Fibroblast of skin of abdomen (primary cell): Measurements from ENCODE around the gene RFC2. TPM values are rescaled to one million over a fixed set of nuclear protein-coding genes. Genes with fewer than 3 reads are reported as not detected.

ENCODE experiments used
- DNase-seq: peaks from one replicate; pipeline ENCODE4 v3.0.0-alpha.2; 2013
- polyA plus RNA-seq, 2 experiments: library from polyadenylated mRNA; unstranded; fragments of 120-200 nt; gene quantifications; one replicate each; pipeline ENCODE4 v1.2.1, GENCODE V29; 2013; ENCODE audit not compliant: insufficient read length in 2 of 2

The RFC2 gene
- polyA plus RNA-seq (2013, experiment 1 of 2; ENCODE audit: insufficient read length), result 28.4 TPM
- polyA plus RNA-seq (2013, experiment 2 of 2; ENCODE audit: insufficient read length), result 28.6 TPM

DNA sequence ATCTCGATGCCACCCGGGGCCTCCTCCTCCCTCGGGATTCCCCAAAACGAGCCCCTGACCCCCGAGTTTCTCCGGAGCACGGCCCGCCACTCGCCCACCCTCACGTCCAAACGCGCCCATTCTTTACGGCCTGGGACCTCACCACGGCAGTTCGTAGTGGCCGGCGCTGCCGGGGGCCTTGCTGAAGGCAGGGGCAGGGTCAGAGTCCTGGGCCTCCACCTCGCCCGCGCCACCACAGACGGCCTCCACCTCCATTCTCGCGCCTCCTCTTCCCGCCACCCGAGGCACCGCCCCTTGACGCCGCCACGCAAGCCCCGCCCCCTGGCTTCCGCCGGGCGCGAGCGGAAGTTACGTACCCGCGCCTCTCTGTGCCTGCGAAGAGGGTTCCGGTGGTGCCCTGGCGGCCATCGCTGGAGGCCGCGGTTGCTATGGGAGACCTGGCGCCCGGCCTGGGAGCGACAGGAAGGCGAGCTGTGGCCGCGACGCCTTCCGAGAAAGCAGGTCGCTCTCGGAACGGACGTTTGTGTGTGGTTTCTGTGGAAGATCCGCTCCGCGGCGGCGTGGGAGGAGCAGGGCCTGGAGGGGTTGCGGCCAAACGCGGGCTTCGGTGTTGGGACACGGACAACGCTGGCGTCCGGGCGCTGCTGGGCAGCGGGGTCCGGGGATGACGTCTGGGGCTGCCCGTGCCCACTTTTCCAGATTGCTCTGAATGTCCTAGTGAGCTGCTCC, at the start of gene RFC2:
Gene RFC2 (minus strand): TSS at position 271 of the 729 bp plus-strand sequence. CDS start 16 bp downstream, at position 255.
- DNase-seq, result peak; percentile 94

GRCh38 chr7:74302745-74303221, 48.6 kb upstream of the RFC2 start:
- no peak for DNase-seq

- no peak for DNase-seq
These were observed 46.7 kb upstream of the RFC2 start for GRCh38 chr7:74300926-74301325.

DNA sequence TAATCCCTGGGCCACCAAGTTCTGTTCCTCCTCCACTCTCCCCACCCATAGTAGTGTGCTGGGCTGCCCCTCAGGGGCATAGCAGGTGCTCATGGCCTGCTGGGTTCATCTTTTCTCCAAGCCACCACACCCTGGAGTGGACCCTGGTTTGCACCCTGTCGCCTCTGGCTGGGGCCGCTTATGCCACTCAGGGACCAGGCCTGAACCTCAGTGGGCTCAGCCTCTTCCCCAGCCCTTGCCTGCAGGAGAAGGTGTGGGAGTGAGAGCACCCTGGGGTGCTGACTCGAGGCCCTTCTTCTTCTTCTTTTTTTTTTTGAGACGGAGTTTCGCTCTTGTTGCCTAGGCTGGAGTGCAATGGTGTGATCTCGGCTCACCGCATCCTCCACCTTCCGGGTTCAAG, 45.2 kb upstream of the RFC2 start:
- no peak for DNase-seq

DNA sequence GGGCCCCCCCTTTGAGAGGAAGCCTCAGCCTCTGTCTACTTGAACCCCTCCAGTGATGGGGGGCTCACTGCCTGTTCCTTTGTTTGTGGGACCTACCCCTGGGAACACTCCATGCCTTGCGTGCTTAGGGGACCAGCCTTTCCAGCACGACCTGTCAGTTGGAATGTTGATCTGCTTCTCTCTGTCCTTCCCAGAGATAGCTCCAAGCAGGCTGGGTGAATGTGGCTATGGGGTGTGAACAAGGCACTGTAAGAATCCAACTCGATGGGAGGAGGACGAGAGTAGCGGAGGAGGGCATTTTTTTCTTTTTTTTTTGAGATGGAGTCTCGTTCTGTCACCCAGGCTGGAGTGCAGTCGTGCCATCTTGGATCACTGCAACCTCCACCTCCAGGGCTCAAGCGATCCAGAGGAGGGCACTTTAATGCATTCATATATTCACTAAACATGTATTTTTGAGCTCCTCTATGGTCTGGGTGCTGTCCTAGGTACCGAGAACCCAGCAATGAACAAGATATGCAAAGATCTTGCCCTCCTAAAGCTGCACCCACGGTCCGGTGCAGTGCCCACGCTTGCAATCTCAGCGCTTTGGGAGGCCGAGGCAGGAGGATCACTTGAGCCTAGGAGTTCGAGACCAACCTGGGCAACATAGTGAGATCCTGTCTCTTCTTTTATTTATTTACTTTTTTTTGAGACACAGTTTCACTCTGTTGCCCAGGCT, 43.5 kb upstream of the RFC2 start:
- no peak for DNase-seq

DNA sequence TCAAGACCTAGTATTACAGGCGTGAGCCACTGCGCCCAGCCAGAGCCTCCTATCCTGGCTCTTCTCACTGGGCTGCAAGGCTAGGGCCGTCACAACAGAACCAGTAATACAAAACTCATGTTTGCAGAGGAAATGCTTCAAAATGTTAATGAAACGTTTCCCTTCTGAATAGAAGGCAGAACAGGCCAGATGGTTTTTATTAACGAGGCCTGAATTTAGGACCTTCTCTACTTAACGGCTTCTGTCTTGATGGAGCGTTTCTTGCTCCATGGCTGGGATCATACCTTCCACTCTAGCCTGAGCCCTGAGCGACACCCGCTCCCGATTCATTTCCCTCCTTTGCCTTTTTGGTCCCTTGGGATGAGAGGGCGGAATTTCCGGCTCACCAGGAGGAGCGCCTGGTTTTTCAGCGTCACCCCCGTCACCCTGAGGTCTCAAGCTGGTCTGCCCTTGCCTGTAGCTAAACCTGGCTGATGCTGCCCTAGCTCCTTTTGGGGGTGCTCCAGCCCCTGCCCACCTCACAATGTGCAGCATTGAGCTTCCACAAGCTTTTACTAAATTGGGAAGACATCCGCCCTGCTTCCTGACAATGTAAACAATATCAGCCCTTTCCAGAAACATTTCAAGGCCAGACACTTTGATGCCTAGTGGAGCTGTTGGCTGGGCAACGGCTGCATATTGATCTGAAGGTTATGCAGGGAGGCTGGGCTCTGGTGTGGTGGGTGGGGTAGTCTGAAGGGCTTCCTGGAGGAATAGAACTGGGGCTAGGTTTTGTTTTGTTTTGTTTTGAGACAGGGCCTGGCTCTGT, 40.2 kb upstream of the RFC2 start:
- peak; percentile 86 for DNase-seq

DNA sequence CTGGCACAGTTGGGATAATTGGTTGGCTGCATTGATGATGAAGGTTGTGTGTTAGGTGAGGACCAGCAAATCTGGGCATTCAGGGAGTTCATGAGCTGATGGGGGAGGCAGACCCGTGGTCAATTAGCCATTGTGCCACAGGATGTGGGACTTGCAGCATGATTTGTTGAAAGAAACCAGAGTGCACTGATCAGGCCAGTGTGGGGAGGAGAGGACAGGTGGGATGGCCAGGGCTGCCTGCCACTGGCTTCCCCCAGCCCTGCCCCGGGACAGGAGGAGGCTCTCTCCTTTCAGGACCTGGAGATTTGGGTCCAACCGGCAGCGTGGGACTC, 39.3 kb upstream of the RFC2 start:
- DNase-seq, result no peak

DNA sequence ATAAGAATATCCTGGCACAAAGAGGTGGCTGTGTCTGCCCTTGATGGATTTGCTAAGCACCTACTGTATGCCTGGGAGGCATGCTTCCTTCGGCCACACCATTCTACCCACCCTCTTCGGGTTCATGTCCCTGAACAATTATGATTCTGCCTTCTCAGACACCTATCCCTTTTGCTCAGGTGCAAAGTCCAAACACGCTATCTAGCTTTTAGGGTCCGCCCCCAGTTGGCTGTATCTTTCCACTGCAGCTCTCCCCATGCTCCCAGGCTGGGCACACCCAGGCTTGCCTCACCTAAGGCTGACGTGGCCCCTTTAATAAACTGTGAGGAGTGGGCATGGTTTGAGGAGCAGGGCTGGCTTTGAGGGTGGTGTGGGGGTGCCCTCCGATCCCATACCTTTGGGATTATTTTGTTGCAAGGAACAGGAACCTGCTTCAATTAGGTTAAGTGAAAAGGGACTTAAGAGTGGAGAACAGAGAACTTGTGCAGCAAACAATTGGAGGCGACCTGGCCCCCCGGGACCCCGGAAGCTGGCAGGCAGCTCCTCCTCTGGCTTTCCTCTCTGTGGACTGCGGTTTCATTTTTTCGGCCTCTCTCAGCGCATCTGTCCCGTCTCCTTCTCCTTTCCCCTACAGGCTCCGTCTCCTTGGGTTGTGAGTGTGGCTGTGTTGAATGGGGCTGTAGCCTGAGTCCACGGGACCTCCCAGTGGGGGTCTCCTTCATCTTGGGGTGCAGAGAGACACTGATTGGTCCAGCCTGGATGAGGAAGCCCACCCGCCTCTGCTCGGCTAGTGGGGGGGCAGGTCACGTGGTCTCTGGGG, 38.8 kb upstream of the RFC2 start:
- no peak for DNase-seq

- no peak for DNase-seq
These were observed 37.3 kb upstream of the RFC2 start for GRCh38 chr7:74291535-74291934.

DNA sequence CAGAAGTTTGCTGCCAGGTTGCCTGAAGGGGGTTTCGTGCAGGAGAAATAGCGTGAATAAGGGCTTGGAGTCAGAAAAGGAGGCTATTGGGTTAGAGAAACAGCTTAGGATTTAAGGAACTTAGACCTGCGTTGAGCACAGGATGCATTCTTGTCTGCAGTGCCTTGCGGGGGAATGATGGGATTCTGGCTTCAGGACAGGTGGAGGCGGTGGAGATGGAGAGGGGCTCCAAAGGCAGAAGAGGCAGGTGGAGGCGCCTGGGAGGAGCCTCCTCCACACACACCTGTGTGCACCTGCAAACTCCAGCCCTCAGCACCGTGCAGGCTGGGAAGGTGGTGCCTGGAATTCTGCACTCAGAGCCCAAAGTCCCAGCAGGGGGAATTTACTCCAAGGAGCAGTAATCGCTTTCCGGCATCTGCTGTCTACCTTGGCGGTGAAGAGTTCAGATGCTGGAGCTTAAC, 36.8 kb upstream of the RFC2 start:
- no peak for DNase-seq

DNA sequence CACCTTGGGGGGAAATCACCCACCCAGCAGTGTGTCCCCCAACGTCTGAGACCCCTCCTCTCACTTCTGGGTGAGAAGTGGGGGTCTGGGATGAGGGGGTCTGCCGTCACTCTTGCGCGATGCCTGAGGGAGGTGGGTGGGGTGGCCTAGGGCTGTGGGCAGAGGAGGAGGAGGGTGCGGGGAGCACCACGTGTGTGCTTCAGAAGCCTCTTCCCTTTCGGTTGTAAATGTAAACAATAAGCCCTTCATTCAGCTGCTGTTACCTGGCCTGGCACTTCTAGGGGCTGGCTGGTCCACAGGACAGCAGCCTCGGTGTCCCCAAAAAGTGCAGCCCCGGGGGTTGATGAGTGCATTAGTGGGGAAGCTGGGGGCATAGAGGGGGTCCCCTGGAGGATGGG, 36.4 kb upstream of the RFC2 start:
- DNase-seq, result no peak

DNA sequence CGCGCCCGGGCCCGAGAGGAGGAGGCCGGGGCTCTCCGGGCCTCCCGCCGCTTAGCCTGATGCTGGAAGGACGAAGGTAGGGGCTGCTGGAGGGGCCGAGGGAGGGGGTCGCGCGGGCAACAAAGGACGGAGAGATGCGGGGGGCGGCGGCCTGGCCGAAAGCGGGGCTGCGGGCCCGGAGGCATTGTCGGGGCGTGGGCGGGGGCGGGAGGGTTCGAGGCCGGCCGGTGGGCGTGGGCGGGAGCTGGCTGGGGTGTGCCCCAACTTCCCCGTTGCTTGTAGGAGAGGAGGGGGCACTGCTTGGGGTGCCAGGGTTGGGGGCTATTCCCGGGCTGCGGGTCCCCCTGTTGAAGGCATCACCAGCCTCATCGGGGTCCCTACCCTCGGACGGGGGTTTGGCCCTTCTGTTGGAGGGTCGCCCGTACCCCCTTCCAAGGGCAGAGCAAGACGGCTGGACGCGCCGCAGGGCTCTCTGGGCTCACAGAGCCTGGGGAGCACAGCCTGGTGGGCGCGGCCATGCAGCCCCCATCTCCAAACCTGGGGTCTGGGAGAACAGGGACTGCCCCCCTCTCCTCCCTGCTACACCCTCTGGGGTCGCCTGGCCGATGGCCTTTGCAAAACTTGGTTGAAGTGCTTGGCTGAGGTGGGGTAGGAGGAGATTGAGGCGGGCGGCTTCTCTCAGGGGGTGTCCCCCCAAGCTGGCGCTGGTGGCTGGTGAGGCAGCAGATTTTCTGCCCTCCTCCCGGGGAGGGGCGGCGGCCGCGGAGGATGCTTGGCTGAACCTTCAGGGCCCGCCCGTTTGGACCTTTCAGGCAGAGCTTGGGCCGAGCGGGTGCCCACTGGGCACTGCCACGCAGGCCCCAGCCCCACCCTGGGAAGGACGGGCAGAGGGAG, 35.7 kb upstream of the RFC2 start:
- peak; percentile 23 for DNase-seq

DNA sequence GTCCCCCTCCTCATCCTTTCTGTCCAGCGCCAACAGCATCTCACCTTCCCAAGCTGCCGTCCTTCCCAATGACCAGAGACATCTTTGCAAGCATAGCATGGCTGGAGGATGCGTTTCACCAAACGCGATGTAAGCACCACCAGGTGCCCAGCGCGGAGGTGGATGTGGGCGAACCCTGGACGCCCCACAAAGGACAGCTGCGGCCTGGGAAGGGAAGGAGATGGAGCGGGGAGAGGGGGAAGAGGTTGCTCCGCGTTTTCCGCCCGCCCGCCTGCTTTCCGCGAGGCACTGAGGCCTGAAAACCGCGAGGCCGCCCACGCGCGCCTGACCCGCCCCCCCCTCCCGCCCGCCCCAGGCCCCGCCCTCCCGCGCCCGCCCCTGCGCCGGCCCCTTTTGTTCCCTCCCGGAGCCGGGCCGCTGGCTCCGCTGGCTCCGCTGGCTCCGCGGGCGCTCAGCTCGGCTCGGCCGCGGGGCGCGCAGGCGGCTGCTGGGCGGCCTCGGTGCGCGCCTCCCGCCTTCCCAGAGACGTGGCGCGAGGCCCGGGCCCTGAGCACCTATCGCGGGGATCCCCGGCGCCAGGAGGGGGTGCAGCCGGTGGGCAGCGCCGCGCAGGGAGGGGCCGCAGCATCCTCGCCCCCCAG, 34.9 kb upstream of the RFC2 start, which contains the start of gene CLIP2:
Gene CLIP2 (plus strand): TSS at position 390 of the 641 bp plus-strand sequence. CDS start 28,140 bp downstream, outside the sequence.
- peak; percentile 86 for DNase-seq

GRCh38 chr7:74288034-74288881, 34.1 kb upstream of the RFC2 start:
- DNase-seq, result no peak

DNA sequence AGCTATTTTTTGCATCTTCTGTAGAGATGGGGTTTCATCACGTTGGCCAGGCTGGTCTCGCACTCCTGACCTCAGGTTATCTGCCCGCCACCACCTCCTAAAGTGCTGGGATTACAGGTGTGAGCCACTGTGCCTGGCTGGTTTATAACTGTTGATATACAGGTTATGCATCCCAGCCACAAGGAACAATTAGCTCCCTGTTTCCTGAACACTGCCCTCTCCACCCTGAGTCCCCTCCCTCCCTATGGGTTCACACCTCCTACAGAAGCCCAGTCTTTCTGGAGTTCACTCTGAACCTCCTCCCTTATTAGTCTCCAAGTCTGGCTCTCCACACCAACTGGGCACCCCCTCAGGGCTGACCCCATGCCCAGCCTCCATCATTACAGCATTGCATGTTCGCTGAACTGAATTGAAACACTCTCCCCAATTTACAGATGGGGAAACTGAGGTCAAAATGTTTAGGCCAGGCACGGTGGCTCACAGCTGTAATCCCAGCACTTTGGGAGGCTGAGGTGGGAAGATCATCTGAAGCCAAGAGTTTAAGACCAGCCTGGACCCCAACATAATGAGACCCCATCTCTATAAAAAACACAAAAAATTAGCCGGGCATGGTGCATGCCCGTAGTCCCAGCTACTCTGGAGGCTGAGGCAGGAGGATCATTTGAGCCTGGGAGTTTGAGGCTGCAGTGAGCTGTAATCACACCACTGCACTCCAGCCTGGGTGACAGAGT, 33.3 kb upstream of the RFC2 start:
- no peak for DNase-seq

DNA sequence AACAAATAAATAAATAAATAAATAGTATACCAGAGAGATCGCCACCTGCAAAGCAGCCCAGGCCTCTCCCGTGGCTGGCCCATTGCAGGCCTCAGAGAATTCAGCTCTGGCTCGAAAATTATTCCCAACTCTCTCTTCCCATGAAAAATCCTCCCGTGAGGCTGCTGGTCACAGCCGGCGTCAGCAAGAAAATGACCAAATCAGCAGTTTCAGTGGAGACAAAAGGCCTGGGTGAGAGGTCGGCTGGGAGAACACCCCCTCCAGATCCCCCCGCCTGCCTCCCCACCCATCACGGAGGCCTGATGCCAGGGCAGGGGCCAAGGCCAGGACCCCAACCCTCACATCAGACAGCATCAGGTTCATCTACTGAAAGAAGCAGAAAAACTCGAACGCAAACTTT, 31.9 kb upstream of the RFC2 start:
- no peak for DNase-seq

DNA sequence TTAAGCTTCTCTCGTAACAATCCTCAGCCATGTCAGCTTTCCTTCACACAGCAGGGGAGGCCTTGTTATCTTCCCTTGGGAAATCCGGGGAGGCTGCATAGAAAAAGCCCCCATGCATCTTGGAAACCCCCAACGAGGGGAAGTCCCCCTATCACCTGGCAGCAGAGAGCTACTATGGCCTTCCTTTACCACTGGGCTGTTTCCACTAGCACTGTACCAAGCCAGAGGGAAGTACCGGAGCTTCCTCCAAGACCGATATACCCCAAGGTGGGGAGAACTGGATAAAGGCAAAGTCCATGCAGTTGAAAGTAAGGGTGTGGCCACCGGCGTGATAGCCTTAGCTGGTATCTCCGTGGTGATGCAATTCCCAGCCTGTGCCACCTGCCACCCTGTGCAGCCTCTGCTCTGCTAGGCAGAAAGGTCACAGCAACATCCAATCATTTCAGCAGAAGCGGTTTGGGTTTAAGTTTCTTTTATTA, 30.6 kb upstream of the RFC2 start:
- DNase-seq, result no peak

GRCh38 chr7:74283858-74284447, 29.8 kb upstream of the RFC2 start:
- DNase-seq, result no peak
